ENCODE measurements around the gene MOB4.

MOB4 gene

DNA sequence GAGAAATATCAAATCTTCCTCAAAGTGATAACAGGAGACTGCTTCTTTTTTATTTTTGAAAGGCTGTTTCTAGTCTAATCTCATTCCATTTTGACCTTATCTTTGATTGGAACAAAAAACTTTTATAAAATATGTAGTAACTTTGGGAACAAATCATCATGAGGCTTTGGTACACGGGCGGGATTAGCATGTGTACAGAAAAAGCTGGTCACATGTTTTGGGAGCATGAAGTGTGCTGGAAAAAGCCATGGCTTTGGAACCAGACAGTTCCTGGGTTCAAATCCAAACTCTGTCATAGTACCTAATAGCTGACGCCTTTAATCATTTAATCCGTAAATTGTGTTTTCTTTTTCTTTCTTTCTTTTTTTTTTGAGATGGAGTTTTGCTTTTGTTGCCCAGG is 81.3 kb downstream of the MOB4 start:
- DNase-seq: no peak

DNA sequence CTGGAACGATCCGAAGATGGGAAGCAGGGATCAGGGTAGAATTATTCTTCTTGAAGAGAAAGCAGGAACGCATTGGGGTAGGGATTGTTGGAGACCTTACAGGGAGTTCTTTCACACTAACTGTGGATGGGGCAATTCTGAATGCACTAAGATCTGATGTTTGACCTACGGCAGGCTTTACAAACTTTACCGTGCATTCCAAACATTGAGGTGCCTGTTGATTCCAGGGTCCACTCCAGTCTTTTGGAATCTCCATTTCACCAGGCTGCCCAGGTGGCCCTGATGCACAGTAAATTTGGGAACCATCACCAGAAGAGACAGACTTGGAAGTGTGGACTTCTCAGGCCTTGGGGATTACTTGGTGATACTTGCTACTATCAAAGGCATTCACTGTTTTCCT is 82.6 kb downstream of the MOB4 start:
- no peak for DNase-seq

DNA sequence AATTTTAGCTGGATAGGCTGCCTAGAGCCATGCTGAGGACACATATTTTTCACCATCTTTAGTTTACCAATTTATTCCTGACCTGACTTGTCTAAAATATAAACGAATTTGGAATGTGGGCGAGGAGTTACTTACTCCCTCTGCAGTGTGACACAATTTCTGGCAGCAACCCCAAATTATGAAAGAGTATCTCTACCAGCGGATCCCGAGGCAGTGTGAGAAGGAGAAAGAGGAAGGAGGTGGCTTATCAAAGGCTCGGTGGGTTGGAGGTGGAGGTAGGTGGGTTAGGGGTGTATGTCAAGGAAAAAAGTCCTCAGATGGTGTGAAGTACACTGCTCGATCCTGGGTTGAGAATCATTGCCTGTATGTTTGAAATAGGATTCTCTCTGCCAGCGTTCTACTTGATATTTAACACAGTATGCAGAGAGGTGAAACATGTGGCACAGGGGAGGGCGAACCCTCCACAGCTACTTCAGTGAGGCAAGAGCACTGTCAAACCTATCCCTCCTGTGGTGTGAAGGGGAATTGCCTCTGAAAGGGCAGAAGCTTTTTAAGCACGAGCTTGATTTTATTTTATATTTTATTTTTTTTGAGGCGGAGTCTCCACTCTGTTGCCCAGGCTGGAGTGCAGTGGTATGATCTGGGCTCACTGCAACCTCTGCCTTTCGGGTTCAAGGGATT is 83.6 kb downstream of the MOB4 start:
- DNase-seq: no peak

DNA sequence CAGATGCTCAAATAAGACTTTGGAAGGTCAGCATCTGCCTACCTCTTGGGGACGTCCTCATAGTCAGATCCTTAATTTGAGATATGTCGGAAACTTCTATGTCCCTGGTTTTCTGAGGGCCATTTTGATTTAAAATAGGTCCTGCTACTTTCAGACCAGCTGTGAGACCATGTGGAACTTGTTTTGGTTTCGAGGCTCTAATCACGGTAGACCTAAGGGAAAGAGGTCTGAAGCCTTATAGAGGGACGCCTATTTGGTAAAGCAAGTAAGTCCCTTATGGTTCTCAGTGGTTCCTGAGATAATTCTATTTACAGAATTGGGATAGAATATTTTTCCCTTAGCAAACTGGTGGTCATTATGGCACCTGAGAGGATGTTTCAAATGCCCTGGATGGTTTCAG is 84.4 kb downstream of the MOB4 start:
- no peak for DNase-seq

DNA sequence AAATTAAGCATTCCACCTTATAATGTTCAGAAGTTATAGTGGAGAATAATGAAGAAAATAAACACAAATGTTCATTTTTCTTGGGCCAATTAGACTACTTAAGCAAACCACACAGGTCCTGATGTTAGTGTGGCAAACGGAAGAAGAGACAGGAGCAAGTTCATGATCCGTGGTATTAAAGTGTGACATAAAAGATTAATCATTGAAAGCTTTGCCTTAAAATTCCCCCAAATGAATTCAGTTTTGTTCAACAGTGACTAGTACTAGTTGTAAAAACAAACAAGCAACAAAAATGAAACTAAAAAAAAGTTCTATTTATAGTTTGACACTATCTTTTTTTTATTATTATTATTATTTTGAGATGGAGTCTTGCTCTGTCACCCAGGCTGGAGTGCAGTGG is 85.9 kb downstream of the MOB4 start:
- DNase-seq: no peak

Data from NCI-H1092 (cell line).